ENCODE measurements around the gene SMTNL2. TPM values are rescaled to one million over a fixed set of nuclear protein-coding genes. Genes with fewer than 3 reads are reported as not detected.
"Not testable (repeated sequence)": the region's sequence is repeated elsewhere in the genome, so short reads cannot be mapped to it uniquely, and the experiment has no call there.

SMTNL2 gene
- total RNA-seq, 3 donors from 2014 or later = 0.16 to 1.8 (median 0.98) TPM

DNA sequence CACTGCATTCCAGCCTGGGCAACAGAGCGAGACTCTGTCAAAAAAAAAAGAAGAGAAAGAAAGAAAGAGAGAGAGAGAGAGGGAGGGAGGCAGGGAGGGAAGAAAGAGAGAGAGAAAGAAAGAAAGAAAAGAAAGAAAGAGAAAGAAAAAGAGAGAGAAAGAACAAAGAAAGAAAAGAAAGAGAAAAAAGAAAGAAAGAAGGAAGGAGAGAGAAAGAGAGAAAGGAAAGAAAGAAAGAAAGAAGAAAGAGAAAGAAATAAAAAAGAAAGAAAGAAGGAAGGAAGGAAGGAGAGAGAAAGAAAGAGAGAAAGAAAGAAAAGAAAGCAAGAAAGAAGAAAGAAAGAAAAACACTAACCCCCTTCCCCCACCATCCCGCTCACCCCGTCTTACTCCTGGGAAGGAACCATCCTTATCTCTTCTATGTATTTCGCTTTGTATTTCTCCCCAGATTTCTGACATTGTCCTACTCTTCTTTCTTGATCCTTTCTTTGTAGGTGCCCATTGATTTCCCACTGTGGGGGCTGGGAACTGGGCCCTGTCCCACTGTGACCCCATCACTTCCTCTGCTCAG, 36.3 kb downstream of the SMTNL2 start:
- Histone ChIP-seq H3K4me1 (no peaks in the 10 kb centered on the region), H3K4me3 (no peak overlapping the region), H3K9me3 (peaks cover 4% of the 10 kb centered on the region in 2 donors), H3K36me3 (no peaks in the 10 kb centered on the region), H3K27me3 (no peaks in the 10 kb centered on the region), H3K27ac (no peak overlapping the region)
- intact Hi-C loops (cut with DNase I; ENCODE audit: low total_unique reads) = loop anchor here (2.0 kb wide), 1 partner anchor 16 kb away; no protein-coding TSS in a partner anchor
- DNase-seq (ENCODE audit: low spot score in 2 of 2) = no peak
- TF ChIP-seq POLR2AphosphoS5 (IDR thresholded peaks at IDR 0.05) (no peak), POLR2A (IDR thresholded peaks at IDR 0.05) (no peak)
- TF ChIP-seq, protein P1, sequence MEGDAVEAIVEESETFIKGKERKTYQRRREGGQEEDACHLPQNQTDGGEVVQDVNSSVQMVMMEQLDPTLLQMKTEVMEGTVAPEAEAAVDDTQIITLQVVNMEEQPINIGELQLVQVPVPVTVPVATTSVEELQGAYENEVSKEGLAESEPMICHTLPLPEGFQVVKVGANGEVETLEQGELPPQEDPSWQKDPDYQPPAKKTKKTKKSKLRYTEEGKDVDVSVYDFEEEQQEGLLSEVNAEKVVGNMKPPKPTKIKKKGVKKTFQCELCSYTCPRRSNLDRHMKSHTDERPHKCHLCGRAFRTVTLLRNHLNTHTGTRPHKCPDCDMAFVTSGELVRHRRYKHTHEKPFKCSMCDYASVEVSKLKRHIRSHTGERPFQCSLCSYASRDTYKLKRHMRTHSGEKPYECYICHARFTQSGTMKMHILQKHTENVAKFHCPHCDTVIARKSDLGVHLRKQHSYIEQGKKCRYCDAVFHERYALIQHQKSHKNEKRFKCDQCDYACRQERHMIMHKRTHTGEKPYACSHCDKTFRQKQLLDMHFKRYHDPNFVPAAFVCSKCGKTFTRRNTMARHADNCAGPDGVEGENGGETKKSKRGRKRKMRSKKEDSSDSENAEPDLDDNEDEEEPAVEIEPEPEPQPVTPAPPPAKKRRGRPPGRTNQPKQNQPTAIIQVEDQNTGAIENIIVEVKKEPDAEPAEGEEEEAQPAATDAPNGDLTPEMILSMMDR (IDR thresholded peaks at IDR 0.05) = no peak

DNA sequence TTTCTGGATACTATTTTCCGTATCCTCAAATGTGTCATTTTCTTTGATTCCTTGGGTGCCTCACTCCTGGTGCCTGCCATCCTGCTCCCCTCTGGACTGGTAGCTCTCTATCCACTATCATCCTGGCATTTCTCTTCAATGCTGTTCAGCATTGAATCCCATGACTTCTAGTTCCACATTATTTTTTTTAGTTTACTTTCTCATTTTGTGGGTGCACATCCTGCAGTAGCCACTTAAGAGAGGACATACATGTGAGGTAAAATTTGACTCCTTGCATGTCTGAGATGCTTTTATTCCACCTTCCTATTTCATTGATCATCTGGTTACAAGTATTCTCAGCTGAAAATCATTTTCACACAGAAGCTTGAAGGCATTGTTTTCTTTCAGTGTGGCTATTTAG, 38.0 kb downstream of the SMTNL2 start:
- H3K27me3 ChIP-seq = no peaks in the 10 kb centered on the region
- H3K4me3 ChIP-seq = no peak overlapping the region
- no peaks in the 10 kb centered on the region for H3K4me1 ChIP-seq
- H3K36me3 ChIP-seq = no peaks in the 10 kb centered on the region
- intact Hi-C loops (cut with DNase I; ENCODE audit: low total_unique reads) = no loop called here
- no peak for DNase-seq (ENCODE audit: low spot score in 2 of 2)
- H3K9me3 ChIP-seq = peaks cover 4% of the 10 kb centered on the region in 2 donors
- no peak for TF ChIP-seq POLR2AphosphoS5 (IDR thresholded peaks at IDR 0.05)
- no peak for TF ChIP-seq POLR2A (IDR thresholded peaks at IDR 0.05)
- TF ChIP-seq, protein P1 (IDR thresholded peaks at IDR 0.05) = no peak
- no peak overlapping the region for H3K27ac ChIP-seq

- DNase-seq (ENCODE audit: low spot score in 2 of 2) = no peak
- Histone ChIP-seq H3K27me3 (no peaks in the 10 kb centered on the region), H3K4me1 (no peaks in the 10 kb centered on the region), H3K4me3 (no peak overlapping the region), H3K36me3 (no peaks in the 10 kb centered on the region), H3K9me3 (peaks cover 4% of the 10 kb centered on the region in 2 donors), H3K27ac (no peak overlapping the region)
- TF ChIP-seq, protein P1 (IDR thresholded peaks at IDR 0.05) = no peak
- TF ChIP-seq POLR2A (IDR thresholded peaks at IDR 0.05) = no peak
- intact Hi-C loops (cut with DNase I; ENCODE audit: low total_unique reads) = no loop called here
These were observed 38.9 kb downstream of the SMTNL2 start for GRCh38 chr17:4623249-4623648.

DNA sequence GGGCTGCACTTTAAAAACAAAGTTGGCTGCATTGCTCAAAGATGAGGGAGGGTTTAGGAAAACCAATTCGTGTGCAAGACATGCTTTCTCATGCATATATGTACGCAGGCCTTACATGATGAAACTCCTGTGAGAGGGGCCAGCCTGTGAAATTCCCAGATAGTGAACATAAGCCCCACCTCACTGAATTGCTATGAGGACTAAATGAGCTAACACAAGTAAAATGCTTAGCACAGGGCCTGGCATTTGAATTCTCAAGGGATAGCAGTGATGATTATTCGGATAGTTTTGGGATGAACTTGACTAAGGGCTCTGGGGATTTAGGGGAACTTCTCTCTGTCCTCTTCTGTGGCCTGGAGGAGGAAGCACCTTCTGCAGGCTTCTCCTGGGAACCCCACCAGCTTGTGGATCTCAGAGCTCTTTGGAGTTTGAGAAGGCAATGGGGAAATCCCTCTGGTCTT, 40.2 kb downstream of the SMTNL2 start:
- DNase-seq (ENCODE audit: low spot score in 2 of 2) = not testable (repeated sequence)

GRCh38 chr17:4625181-4625617, 40.9 kb downstream of the SMTNL2 start:
- Histone ChIP-seq H3K4me1 (no peaks in the 10 kb centered on the region), H3K27me3 (no peaks in the 10 kb centered on the region), H3K4me3 (no peak overlapping the region), H3K9me3 (peaks cover 4% of the 10 kb centered on the region in 2 donors), H3K27ac (no peak overlapping the region), H3K36me3 (no peaks in the 10 kb centered on the region)
- intact Hi-C loops (cut with DNase I; ENCODE audit: low total_unique reads) = no loop called here
- TF ChIP-seq POLR2AphosphoS5 (IDR thresholded peaks at IDR 0.05) = no peak
- TF ChIP-seq, protein P1 (IDR thresholded peaks at IDR 0.05) = no peak
- TF ChIP-seq POLR2A (IDR thresholded peaks at IDR 0.05) = no peak
- no peak for DNase-seq (ENCODE audit: low spot score in 2 of 2)

More for the DNA sequence above, 40.2 kb downstream of the SMTNL2 start:
- H3K4me3 ChIP-seq; H3K4me1 ChIP-seq; H3K9me3 ChIP-seq; H3K27me3 ChIP-seq; H3K36me3 ChIP-seq; H3K27ac ChIP-seq; intact Hi-C loops (cut with DNase I; ENCODE audit: low total_unique reads): not testable (repeated sequence)
